ENCODE results near the gene AGPAT3.

Gene AGPAT3

GRCh38 chr21:43997766-43998742 is 133.0 kb downstream of the AGPAT3 start:
- Histone ChIP-seq H3K79me1 (ENCODE audit: low read length) (no peaks in the 10 kb centered on the region), H3K56ac (ENCODE audit: low read length) (no peak overlapping the region), H2BK15ac (replicated peaks; ENCODE audit: low read depth) (no peak overlapping the region), H3K4ac (ENCODE audit: low read depth, low read length) (no peak overlapping the region), H3K4me2 (ENCODE audit: low read length) (no peak overlapping the region), H3K36me3 (ENCODE audit: control insufficient read depth, insufficient read depth, low read length) (no peaks in the 10 kb centered on the region), H2BK120ac (ENCODE audit: low read depth, low read length) (no peak overlapping the region), H4K5ac (ENCODE audit: low read length) (no peak overlapping the region), H3K4me3 (ENCODE audit: low read length) (no peak overlapping the region), H4K8ac (ENCODE audit: low read depth, low read length) (no peak overlapping the region), H3K18ac (ENCODE audit: low read length) (no peak overlapping the region), H2AK5ac (ENCODE audit: low read length) (no peak overlapping the region), H3K27me3 (ENCODE audit: insufficient read depth, low read length, poor library complexity) (no peaks in the 10 kb centered on the region), H3K23ac (ENCODE audit: low read length) (no peak overlapping the region), H3K9ac (ENCODE audit: low read length) (no peak overlapping the region), H3K4me1 (ENCODE audit: control insufficient read depth, low read depth, low read length) (no peaks in the 10 kb centered on the region), H3K79me2 (ENCODE audit: control insufficient read depth, insufficient read depth, low read length) (no peaks in the 10 kb centered on the region), H3K27ac (ENCODE audit: low read depth, low read length) (no peak overlapping the region), H2BK5ac (ENCODE audit: low read length) (no peak overlapping the region)
- WGBS (ENCODE audit: extremely low coverage, insufficient coverage, low lambda C conversion rate) = no CpG with 5 or more reads among the region's 5 CpGs
- DNase-seq = no peak

GRCh38 chr21:44000360-44000759 is 135.3 kb downstream of the AGPAT3 start:
- Histone ChIP-seq H3K36me3 (ENCODE audit: control insufficient read depth, insufficient read depth, low read length) (no peaks in the 10 kb centered on the region), H3K4me1 (ENCODE audit: control insufficient read depth, low read depth, low read length) (no peaks in the 10 kb centered on the region), H3K27me3 (ENCODE audit: insufficient read depth, low read length, poor library complexity) (no peaks in the 10 kb centered on the region), H3K79me2 (ENCODE audit: control insufficient read depth, insufficient read depth, low read length) (no peaks in the 10 kb centered on the region), H3K4me3 (ENCODE audit: low read length) (no peak overlapping the region), H3K79me1 (ENCODE audit: low read length) (no peaks in the 10 kb centered on the region), H3K4ac (ENCODE audit: low read depth, low read length) (no peak overlapping the region), H3K23ac (ENCODE audit: low read length) (peak overlapping the region; percentile 35), H2BK15ac (replicated peaks; ENCODE audit: low read depth) (no peak overlapping the region), H4K5ac (ENCODE audit: low read length) (no peak overlapping the region), H3K4me2 (ENCODE audit: low read length) (no peak overlapping the region), H4K8ac (ENCODE audit: low read depth, low read length) (no peak overlapping the region), H2BK5ac (ENCODE audit: low read length) (no peak overlapping the region), H3K27ac (ENCODE audit: low read depth, low read length) (no peak overlapping the region), H2AK5ac (ENCODE audit: low read length) (no peak overlapping the region), H3K9ac (ENCODE audit: low read length) (no peak overlapping the region), H3K18ac (ENCODE audit: low read length) (no peak overlapping the region), H3K56ac (ENCODE audit: low read length) (no peak overlapping the region), H2BK120ac (ENCODE audit: low read depth, low read length) (no peak overlapping the region)
- DNase-seq = no peak
- no CpG with 5 or more reads among the region's 7 CpGs for WGBS (ENCODE audit: extremely low coverage, insufficient coverage, low lambda C conversion rate)

DNA sequence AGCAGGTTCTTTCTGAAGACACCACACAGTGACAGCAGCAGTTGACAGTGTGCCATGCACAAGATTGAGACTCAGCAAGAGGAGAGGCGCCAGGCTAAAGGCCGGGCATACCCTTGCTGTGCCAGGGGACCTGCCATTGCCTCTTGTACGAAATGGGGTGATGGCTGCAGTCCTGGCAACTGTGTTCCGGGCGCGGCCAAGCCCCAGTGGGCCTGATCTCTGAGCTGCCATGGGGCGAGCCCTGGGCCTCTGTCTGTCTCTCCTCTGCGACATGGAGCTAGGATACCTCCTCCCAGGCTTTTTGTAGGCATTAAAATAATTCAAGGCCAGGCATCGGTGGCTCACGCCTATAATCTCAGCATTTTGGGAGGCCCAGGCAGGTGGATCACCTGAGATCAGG is 137.5 kb downstream of the AGPAT3 start:
- Histone ChIP-seq H4K8ac (ENCODE audit: low read depth, low read length) (no peak overlapping the region), H3K4ac (ENCODE audit: low read depth, low read length) (no peak overlapping the region), H4K5ac (ENCODE audit: low read length) (no peak overlapping the region), H3K36me3 (ENCODE audit: control insufficient read depth, insufficient read depth, low read length) (no peaks in the 10 kb centered on the region), H3K27me3 (ENCODE audit: insufficient read depth, low read length, poor library complexity) (no peaks in the 10 kb centered on the region), H3K4me1 (ENCODE audit: control insufficient read depth, low read depth, low read length) (no peaks in the 10 kb centered on the region), H3K4me2 (ENCODE audit: low read length) (no peak overlapping the region), H2BK120ac (ENCODE audit: low read depth, low read length) (no peak overlapping the region), H3K56ac (ENCODE audit: low read length) (no peak overlapping the region), H2AK5ac (ENCODE audit: low read length) (no peak overlapping the region), H3K9ac (ENCODE audit: low read length) (no peak overlapping the region), H3K27ac (ENCODE audit: low read depth, low read length) (no peak overlapping the region), H3K18ac (ENCODE audit: low read length) (no peak overlapping the region), H3K23ac (ENCODE audit: low read length) (no peak overlapping the region), H2BK15ac (replicated peaks; ENCODE audit: low read depth) (no peak overlapping the region), H3K79me1 (ENCODE audit: low read length) (no peaks in the 10 kb centered on the region), H2BK5ac (ENCODE audit: low read length) (no peak overlapping the region), H3K79me2 (ENCODE audit: control insufficient read depth, insufficient read depth, low read length) (no peaks in the 10 kb centered on the region), H3K4me3 (ENCODE audit: low read length) (no peak overlapping the region)
- DNase-seq = no peak
- no CpG with 5 or more reads among the region's 10 CpGs for WGBS (ENCODE audit: extremely low coverage, insufficient coverage, low lambda C conversion rate)

DNA sequence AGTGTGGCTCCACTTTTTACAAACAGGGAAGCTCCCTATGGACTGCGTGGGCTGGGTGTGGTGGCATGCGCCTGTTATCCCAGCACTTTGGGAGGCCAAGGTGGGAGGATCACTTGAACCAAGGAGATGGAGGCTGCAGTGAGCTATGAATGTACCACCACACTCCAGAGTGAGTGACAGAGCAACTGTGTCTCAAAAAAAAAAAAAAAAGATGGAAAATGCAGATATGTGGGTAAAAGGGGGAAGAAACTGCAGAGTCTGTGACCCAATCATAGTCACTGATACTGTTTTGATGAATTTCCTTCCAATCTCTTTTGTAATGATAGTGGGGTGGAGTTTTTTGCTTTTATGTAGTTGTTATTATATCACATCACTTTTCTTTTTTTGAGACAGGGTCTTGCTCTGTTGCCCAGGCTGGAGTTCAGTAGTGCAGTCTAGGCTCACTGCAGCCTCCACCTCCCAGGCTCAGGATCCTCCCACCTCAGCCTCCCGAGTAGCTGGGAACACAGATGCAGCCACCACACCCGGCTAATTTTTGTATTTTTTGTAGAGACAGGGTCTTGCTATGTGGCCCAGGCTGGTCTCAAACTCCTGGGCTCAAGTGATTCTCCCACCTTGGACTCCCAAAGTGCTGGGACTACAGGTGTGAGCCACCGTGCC is 138.4 kb downstream of the AGPAT3 start:
- H4K8ac ChIP-seq (ENCODE audit: low read depth, low read length) = no peak overlapping the region
- no peak overlapping the region for H3K18ac ChIP-seq (ENCODE audit: low read length)
- H2BK15ac ChIP-seq (replicated peaks; ENCODE audit: low read depth) = no peak overlapping the region
- H3K4me2 ChIP-seq (ENCODE audit: low read length) = no peak overlapping the region
- H3K27me3 ChIP-seq (ENCODE audit: insufficient read depth, low read length, poor library complexity) = no peaks in the 10 kb centered on the region
- H2AK5ac ChIP-seq (ENCODE audit: low read length) = no peak overlapping the region
- no peaks in the 10 kb centered on the region for H3K79me2 ChIP-seq (ENCODE audit: control insufficient read depth, insufficient read depth, low read length)
- no peak overlapping the region for H3K4me3 ChIP-seq (ENCODE audit: low read length)
- H2BK5ac ChIP-seq (ENCODE audit: low read length) = no peak overlapping the region
- no peak overlapping the region for H3K27ac ChIP-seq (ENCODE audit: low read depth, low read length)
- no CpG with 5 or more reads among the region's 5 CpGs for WGBS (ENCODE audit: extremely low coverage, insufficient coverage, low lambda C conversion rate)
- no peak overlapping the region for H4K5ac ChIP-seq (ENCODE audit: low read length)
- no peaks in the 10 kb centered on the region for H3K36me3 ChIP-seq (ENCODE audit: control insufficient read depth, insufficient read depth, low read length)
- H3K56ac ChIP-seq (ENCODE audit: low read length) = no peak overlapping the region
- H3K4ac ChIP-seq (ENCODE audit: low read depth, low read length) = no peak overlapping the region
- H3K4me1 ChIP-seq (ENCODE audit: control insufficient read depth, low read depth, low read length) = no peaks in the 10 kb centered on the region
- H2BK120ac ChIP-seq (ENCODE audit: low read depth, low read length) = no peak overlapping the region
- no peaks in the 10 kb centered on the region for H3K79me1 ChIP-seq (ENCODE audit: low read length)
- DNase-seq = no peak
- no peak overlapping the region for H3K23ac ChIP-seq (ENCODE audit: low read length)
- no peak overlapping the region for H3K9ac ChIP-seq (ENCODE audit: low read length)

DNA sequence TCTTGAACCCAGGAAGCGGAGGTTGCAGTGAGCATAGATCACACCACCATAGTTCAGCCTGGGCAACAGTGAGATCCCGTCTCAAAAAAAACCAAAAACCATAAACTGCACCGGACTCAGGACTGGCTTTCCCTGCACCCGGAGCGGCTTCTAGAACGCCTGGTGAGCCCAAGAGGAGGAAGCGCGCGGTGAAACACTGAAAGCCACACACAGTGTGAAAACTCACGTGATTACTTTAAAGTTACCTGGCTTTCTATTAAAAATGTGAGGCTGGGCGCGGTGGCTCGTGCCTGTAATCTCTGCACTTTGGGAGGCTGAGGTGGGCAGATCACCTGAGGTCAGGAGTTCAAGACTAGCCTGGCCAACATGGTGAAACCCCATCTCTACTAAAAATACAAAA is 140.0 kb downstream of the AGPAT3 start:
- Histone ChIP-seq H3K4me3 (ENCODE audit: low read length) (no peak overlapping the region), H3K4me1 (ENCODE audit: control insufficient read depth, low read depth, low read length) (no peaks in the 10 kb centered on the region), H2BK15ac (replicated peaks; ENCODE audit: low read depth) (no peak overlapping the region), H2BK120ac (ENCODE audit: low read depth, low read length) (no peak overlapping the region), H3K9ac (ENCODE audit: low read length) (no peak overlapping the region), H2BK5ac (ENCODE audit: low read length) (no peak overlapping the region), H3K18ac (ENCODE audit: low read length) (no peak overlapping the region), H4K8ac (ENCODE audit: low read depth, low read length) (no peak overlapping the region), H3K79me1 (ENCODE audit: low read length) (no peaks in the 10 kb centered on the region), H3K79me2 (ENCODE audit: control insufficient read depth, insufficient read depth, low read length) (no peaks in the 10 kb centered on the region), H3K36me3 (ENCODE audit: control insufficient read depth, insufficient read depth, low read length) (no peaks in the 10 kb centered on the region), H3K56ac (ENCODE audit: low read length) (no peak overlapping the region), H4K5ac (ENCODE audit: low read length) (no peak overlapping the region), H2AK5ac (ENCODE audit: low read length) (no peak overlapping the region), H3K27me3 (ENCODE audit: insufficient read depth, low read length, poor library complexity) (no peaks in the 10 kb centered on the region), H3K4me2 (ENCODE audit: low read length) (no peak overlapping the region), H3K27ac (ENCODE audit: low read depth, low read length) (no peak overlapping the region), H3K4ac (ENCODE audit: low read depth, low read length) (no peak overlapping the region), H3K23ac (ENCODE audit: low read length) (no peak overlapping the region)
- WGBS (ENCODE audit: extremely low coverage, insufficient coverage, low lambda C conversion rate) = no CpG with 5 or more reads among the region's 13 CpGs
- DNase-seq = no peak

Measured in mesendoderm (in vitro differentiated cells).